Measurements from ENCODE around the gene MSMP. TPM values are rescaled to one million over a fixed set of nuclear protein-coding genes. Genes with fewer than 3 reads are reported as not detected.
A peak's percentile ranks its signal among the peaks of the same experiment; 100 is the strongest.

Gene MSMP
- total RNA-seq, 2 experiments from 2014 or later, result 2.3 to 4.1 TPM

GRCh38 chr9:35757226-35757891 lies 3.3 kb upstream of the MSMP start:
- peak overlapping the region; percentile 74 for H3K4me2 ChIP-seq (ENCODE audit: low read length)
- peaks cover 39% of the 10 kb centered on the region for H3K79me2 ChIP-seq (ENCODE audit: insufficient read depth, low read depth, low read length)
- POLR2A ChIA-PET, result interaction anchor here (0.6 to 2.8 kb wide), 9 partner anchors 8 to 84 kb away, joined by 3 to 12 read pairs (median 4); partner anchors contain the start of genes CA9, GBA2 and RGP1
- H3K9me2 ChIP-seq (ENCODE audit: insufficient read depth, low read length), result no peaks in the 10 kb centered on the region
- intact Hi-C loops (cut with micrococcal nuclease; ENCODE audit: unreplicated experiment), result loop anchor here (1.0 to 5.0 kb wide), 4 partner anchors 19 to 140 kb away; partner anchors contain the start of genes CD72, CREB3, HINT2 and TLN1
- no peaks in the 10 kb centered on the region for H3K9me3 ChIP-seq (ENCODE audit: low read length)
- H3K4me3 ChIP-seq (ENCODE audit: low read depth, low read length, poor library complexity, severe bottlenecking), result peak overlapping the region; percentile 74
- peaks cover 63% of the 10 kb centered on the region for H3K4me1 ChIP-seq (ENCODE audit: insufficient read depth, low read length, poor library complexity, severe bottlenecking)
- DNase-seq (ENCODE audit: low spot score), result no peak
- TF ChIP-seq, protein P1, sequence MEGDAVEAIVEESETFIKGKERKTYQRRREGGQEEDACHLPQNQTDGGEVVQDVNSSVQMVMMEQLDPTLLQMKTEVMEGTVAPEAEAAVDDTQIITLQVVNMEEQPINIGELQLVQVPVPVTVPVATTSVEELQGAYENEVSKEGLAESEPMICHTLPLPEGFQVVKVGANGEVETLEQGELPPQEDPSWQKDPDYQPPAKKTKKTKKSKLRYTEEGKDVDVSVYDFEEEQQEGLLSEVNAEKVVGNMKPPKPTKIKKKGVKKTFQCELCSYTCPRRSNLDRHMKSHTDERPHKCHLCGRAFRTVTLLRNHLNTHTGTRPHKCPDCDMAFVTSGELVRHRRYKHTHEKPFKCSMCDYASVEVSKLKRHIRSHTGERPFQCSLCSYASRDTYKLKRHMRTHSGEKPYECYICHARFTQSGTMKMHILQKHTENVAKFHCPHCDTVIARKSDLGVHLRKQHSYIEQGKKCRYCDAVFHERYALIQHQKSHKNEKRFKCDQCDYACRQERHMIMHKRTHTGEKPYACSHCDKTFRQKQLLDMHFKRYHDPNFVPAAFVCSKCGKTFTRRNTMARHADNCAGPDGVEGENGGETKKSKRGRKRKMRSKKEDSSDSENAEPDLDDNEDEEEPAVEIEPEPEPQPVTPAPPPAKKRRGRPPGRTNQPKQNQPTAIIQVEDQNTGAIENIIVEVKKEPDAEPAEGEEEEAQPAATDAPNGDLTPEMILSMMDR (conservative IDR thresholded peaks at IDR 0.05; ENCODE audit: low read length), result no peak
- TF ChIP-seq EZH2phosphoT487 (IDR thresholded peaks at IDR 0.05; ENCODE audit: borderline replicate concordance, low read depth, low read length), result no peak
- peak overlapping the region; percentile 94 for H3K27ac ChIP-seq (ENCODE audit: low read depth, low read length, poor library complexity, severe bottlenecking)
- peak overlapping the region; percentile 30; the same call in 1 of the 2 replicates for H2AFZ ChIP-seq (ENCODE audit: low read length)
- no peaks in the 10 kb centered on the region for H4K20me1 ChIP-seq (ENCODE audit: insufficient read depth, low read length)
- peaks cover 28% of the 10 kb centered on the region for H3K36me3 ChIP-seq (ENCODE audit: insufficient read depth, low read length)
- no TSS peak for BruUV-seq (replicated peaks)
- CTCF ChIA-PET (ENCODE audit: unreplicated experiment), result interaction anchor here (0.5 to 1.4 kb wide), 6 partner anchors 9 to 1092 kb away, joined by 3 to 11 read pairs (median 8); no protein-coding TSS in a partner anchor

- CTCF ChIA-PET (ENCODE audit: unreplicated experiment), result interaction anchor here (0.5 to 1.4 kb wide), 9 partner anchors 9 to 1091 kb away, joined by 3 to 11 read pairs (median 4); partner anchors contain the start of gene CREB3
- POLR2A ChIA-PET, result interaction anchor here (0.7 to 2.8 kb wide), 8 partner anchors 8 to 139 kb away, joined by 3 to 12 read pairs (median 4); no protein-coding TSS in a partner anchor
- no TSS peak for BruUV-seq (replicated peaks)
Measured at GRCh38 chr9:35756275-35757225, 2.5 kb upstream of the MSMP start.

More at GRCh38 chr9:35756275-35757225, 2.5 kb upstream of the MSMP start:
- H3K27ac ChIP-seq (ENCODE audit: low read depth, low read length, poor library complexity, severe bottlenecking), result peak overlapping the region; percentile 94
- H3K79me2 ChIP-seq (ENCODE audit: insufficient read depth, low read depth, low read length), result peaks cover 37% of the 10 kb centered on the region
- peaks cover 66% of the 10 kb centered on the region for H3K4me1 ChIP-seq (ENCODE audit: insufficient read depth, low read length, poor library complexity, severe bottlenecking)
- H2AFZ ChIP-seq (ENCODE audit: low read length), result peak overlapping the region; percentile 30; the same call in 1 of the 2 replicates
- TF ChIP-seq, protein P1 (conservative IDR thresholded peaks at IDR 0.05; ENCODE audit: low read length), result peak; percentile 84
- TF ChIP-seq EZH2phosphoT487 (IDR thresholded peaks at IDR 0.05; ENCODE audit: borderline replicate concordance, low read depth, low read length), result no peak
- intact Hi-C loops (cut with micrococcal nuclease; ENCODE audit: unreplicated experiment), result loop anchor here (1.0 to 5.0 kb wide), 4 partner anchors 20 to 139 kb away; partner anchors contain the start of genes CD72, CREB3, HINT2 and TLN1
- peak overlapping the region; percentile 74 for H3K4me3 ChIP-seq (ENCODE audit: low read depth, low read length, poor library complexity, severe bottlenecking)
- no peaks in the 10 kb centered on the region for H4K20me1 ChIP-seq (ENCODE audit: insufficient read depth, low read length)
- peak overlapping the region; percentile 74 for H3K4me2 ChIP-seq (ENCODE audit: low read length)
- peak; percentile 91 for DNase-seq (ENCODE audit: low spot score)
- H3K36me3 ChIP-seq (ENCODE audit: insufficient read depth, low read length), result peaks cover 32% of the 10 kb centered on the region
- no peaks in the 10 kb centered on the region for H3K9me3 ChIP-seq (ENCODE audit: low read length)
- H3K9me2 ChIP-seq (ENCODE audit: insufficient read depth, low read length), result no peaks in the 10 kb centered on the region
